ENCODE measurements around the gene BMF.
"Not testable (repeated sequence)": the region's sequence is repeated elsewhere in the genome, so short reads cannot be mapped to it uniquely, and the experiment has no call there.

DNA sequence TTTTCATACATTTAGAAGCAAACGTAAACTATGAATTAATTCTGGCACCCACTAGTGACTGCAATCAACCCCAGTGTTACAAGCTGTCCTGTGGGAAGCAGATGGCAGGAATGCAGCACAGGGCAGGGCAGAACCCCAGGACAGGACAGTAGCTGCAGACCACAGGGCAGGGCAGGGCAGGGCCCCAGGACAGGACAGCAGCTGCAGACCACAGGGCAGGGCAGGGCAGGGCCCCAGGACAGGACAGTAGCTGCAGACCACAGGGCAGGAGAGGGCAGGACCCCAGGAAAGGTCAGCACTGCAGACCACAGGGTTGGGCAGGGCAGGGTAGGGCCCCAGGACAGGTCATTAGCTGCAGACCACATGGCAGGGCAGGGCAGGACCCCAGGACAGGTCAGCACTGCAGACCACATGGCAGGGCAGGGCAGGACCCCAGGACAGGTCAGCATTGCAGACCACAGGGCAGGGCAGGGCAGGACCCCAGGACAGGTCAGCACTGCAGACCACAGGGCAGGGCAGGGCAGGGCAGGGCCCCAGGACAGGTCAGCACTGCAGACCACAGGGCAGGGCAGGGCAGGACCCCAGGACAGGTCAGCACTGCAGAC is 27.3 kb upstream of the BMF start:
- not testable (repeated sequence) for TF ChIP-seq POLR2A, POLR2AphosphoS5, EP300 (IDR thresholded peaks at IDR 0.05)
- TF ChIP-seq, protein P1, sequence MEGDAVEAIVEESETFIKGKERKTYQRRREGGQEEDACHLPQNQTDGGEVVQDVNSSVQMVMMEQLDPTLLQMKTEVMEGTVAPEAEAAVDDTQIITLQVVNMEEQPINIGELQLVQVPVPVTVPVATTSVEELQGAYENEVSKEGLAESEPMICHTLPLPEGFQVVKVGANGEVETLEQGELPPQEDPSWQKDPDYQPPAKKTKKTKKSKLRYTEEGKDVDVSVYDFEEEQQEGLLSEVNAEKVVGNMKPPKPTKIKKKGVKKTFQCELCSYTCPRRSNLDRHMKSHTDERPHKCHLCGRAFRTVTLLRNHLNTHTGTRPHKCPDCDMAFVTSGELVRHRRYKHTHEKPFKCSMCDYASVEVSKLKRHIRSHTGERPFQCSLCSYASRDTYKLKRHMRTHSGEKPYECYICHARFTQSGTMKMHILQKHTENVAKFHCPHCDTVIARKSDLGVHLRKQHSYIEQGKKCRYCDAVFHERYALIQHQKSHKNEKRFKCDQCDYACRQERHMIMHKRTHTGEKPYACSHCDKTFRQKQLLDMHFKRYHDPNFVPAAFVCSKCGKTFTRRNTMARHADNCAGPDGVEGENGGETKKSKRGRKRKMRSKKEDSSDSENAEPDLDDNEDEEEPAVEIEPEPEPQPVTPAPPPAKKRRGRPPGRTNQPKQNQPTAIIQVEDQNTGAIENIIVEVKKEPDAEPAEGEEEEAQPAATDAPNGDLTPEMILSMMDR (IDR thresholded peaks at IDR 0.05) = not testable (repeated sequence)
